ENCODE measurements around the gene PCDHGC4. TPM values are rescaled to one million over a fixed set of nuclear protein-coding genes. Genes with fewer than 3 reads are reported as not detected.
A peak's percentile ranks its signal among the peaks of the same experiment; 100 is the strongest.

PCDHGC4 gene
- total RNA-seq, 1 experiment from 2014 or later: 0.39 TPM

DNA sequence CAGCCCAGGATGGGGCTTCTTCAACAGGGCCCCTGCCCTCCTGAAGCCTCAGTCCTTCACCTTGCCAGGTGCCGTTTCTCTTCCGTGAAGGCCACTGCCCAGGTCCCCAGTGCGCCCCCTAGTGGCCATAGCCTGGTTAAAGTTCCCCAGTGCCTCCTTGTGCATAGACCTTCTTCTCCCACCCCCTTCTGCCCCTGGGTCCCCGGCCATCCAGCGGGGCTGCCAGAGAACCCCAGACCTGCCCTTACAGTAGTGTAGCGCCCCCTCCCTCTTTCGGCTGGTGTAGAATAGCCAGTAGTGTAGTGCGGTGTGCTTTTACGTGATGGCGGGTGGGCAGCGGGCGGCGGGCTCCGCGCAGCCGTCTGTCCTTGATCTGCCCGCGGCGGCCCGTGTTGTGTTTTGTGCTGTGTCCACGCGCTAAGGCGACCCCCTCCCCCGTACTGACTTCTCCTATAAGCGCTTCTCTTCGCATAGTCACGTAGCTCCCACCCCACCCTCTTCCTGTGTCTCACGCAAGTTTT, 27.6 kb downstream of the PCDHGC4 start:
- no peak overlapping the region for H3K27ac ChIP-seq
- peak in 1 of 2 experiments; percentile 72 for DNase-seq (ENCODE audit: low read depth in 1 of 2, low spot score in 2 of 2)
- peaks cover 44% of the 10 kb centered on the region for H3K36me3 ChIP-seq
- H3K9me3 ChIP-seq (replicated peaks): no peaks in the 10 kb centered on the region
- peaks cover 67% of the 10 kb centered on the region for H3K4me1 ChIP-seq (replicated peaks)
- no peak overlapping the region for H3K4me3 ChIP-seq
- H3K27me3 ChIP-seq (replicated peaks): no peaks in the 10 kb centered on the region

DNA sequence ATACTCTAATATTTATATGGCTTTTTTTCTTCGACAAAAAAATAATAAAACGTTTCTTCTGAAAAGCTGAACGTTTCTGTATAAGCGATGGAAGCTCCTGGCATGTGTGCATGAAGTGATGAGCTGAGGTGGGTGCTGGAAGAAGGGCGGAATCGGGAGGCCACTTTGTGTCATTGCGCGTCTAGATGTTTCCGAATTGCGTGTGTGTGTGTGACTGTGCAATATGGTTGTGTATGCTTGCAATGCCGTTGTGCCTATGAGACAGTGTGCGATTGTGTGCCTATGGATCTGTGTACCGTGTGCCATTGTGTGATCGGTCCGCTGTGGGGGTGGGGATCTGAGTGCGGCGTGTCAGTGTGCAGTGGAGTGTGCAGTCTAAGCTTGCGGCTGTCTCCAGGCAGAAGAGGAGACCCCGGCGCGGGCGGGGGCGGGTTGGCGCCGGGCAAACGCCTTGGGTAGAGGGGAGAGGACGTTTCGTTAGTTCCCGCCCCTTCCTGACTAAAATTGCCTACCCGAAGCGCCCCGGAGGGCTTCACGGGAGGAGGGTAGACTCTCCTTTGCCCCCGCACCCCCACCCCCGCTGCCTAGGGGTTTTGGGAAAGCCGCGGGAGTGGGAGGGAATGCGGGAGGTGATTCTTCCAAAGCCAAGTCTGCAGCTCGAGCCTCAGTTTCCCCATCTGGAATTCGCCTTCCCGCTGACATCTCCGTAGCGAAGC, 28.2 kb downstream of the PCDHGC4 start:
- H3K36me3 ChIP-seq: peaks cover 49% of the 10 kb centered on the region
- no peaks in the 10 kb centered on the region for H3K9me3 ChIP-seq (replicated peaks)
- H3K27ac ChIP-seq: peak overlapping the region; percentile 68
- H3K4me1 ChIP-seq (replicated peaks): peaks cover 60% of the 10 kb centered on the region
- peak overlapping the region; percentile 3 for H3K4me3 ChIP-seq
- no peak for DNase-seq (ENCODE audit: low read depth in 1 of 2, low spot score in 2 of 2)
- H3K27me3 ChIP-seq (replicated peaks): no peaks in the 10 kb centered on the region

DNA sequence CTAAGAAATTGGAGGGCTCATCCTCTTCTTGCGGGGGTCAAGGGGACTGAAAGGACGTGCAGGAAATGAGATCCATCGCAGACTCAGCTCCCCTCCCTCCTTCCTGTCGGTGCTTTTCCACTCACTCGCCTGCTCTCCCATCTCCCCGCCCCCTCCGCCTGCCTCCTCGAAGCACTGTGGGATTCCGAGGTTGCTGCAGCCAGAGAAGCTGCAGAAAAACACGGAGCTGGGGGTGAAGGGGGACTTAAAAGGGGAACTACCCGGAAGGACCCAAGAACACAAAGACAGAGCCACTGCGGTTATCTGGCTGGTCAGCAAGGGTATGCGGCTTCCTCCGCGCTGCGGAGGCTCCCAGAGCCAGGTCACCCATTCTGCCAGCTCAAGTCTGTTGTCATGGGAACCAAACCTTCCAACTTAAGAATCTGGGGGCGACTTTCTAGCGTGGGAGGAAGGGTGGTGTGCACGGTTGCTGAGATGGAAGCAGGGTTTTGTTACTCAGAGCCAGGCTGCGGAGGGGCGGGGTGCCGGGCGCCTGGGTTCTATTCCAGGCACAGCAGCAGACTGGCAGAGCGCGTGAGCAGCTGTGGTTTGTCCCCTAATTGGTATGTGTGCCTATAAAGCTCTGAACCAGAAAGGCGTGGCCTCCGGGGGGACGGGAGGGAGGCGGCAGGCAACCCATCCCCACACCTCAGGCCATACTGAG, 28.9 kb downstream of the PCDHGC4 start:
- Histone ChIP-seq H3K27me3 (replicated peaks) (no peaks in the 10 kb centered on the region), H3K36me3 (peaks cover 51% of the 10 kb centered on the region), H3K27ac (peak overlapping the region; percentile 68), H3K4me3 (peak overlapping the region; percentile 3), H3K4me1 (replicated peaks) (peaks cover 53% of the 10 kb centered on the region), H3K9me3 (replicated peaks) (no peaks in the 10 kb centered on the region)
- DNase-seq (ENCODE audit: low read depth in 1 of 2, low spot score in 2 of 2): peak; percentile 79 to 86

DNA sequence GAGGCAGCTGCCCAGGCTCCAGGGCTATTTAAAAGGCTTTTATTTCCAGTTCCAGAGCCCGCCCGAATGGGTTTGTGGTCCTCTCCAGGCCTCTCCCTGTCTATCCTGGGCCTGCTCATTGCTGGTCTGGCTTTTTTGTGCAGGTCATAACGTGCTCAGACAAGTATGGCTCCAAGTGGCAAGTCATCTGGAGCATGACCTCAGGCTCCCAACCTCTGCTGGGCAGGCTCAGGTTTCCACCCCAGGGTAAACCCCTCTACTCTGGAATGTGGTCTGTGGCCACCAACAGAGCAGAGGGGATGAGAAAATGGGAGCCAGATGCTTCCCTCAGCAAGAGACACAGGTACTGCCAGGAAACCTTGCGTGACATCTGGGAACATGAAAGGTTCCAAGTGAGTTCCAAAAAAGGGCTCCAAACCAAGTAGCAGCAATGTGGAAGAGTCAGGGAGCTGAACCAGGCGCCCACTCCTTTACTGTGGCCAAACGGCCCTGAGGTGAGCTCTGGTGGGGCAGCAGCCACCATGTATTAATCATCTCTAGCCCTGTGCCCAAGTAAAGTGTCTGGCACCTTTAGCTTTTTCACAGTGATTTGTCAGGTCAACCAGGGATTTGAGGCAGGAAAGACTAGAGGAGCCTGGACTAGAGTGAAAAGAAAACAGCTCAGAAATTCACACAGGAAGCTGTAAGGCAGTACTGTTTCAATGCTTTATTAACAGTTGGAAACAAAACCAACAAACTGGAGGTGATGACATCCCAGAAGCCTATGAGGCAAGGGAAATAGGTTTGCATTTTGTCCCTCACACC, 29.7 kb downstream of the PCDHGC4 start:
- peak overlapping the region; percentile 68 for H3K27ac ChIP-seq
- H3K36me3 ChIP-seq: peaks cover 55% of the 10 kb centered on the region
- DNase-seq (ENCODE audit: low read depth in 1 of 2, low spot score in 2 of 2): peak; percentile 84 to 86
- peaks cover 46% of the 10 kb centered on the region for H3K4me1 ChIP-seq (replicated peaks)
- H3K27me3 ChIP-seq (replicated peaks): no peaks in the 10 kb centered on the region
- H3K4me3 ChIP-seq: no peak overlapping the region
- H3K9me3 ChIP-seq (replicated peaks): no peaks in the 10 kb centered on the region

GRCh38 chr5:141515141-141515540, 30.3 kb downstream of the PCDHGC4 start:
- DNase-seq (ENCODE audit: low read depth in 1 of 2, low spot score in 2 of 2): peak in 1 of 2 experiments; percentile 34
- H3K4me1 ChIP-seq (replicated peaks): peaks cover 47% of the 10 kb centered on the region
- H3K27me3 ChIP-seq (replicated peaks): no peaks in the 10 kb centered on the region
- peak overlapping the region; percentile 68 for H3K27ac ChIP-seq
- no peak overlapping the region for H3K4me3 ChIP-seq
- no peaks in the 10 kb centered on the region for H3K9me3 ChIP-seq (replicated peaks)
- H3K36me3 ChIP-seq: peaks cover 58% of the 10 kb centered on the region

DNA sequence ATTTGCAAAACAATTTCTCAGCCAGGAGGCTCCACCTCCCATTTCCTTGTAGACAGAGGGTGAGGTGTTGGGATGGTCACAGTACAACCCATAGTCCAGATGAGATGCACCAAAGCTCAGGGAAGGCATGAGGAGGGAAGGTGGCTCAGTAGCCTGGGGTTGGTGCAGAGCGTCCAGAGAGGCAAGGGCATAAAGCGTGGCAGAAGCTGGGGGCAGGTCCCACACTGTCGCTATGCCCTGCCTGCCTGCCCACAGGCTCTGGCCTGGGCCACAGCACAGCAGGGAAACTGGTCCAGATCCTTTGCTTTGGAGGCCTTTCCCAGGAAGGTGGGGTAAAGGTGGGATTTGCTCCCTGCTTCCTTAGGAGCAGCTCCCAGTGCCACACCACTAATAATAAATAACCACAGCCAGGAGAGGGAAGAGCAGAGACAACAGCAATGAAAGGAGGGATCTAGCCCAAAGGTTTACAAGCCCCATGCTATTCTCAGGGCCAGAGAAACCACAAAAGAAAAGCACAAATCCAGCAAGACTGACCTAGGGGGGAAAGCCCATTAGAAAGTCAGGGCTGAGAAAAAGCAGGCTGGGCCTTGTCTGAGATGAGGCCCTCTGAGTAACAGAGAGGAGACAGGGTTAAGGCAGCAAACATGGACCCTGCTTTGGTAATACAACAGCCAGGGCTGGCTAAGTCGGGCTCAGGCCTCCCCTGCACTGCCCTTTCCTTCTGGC, 31.3 kb downstream of the PCDHGC4 start:
- DNase-seq (ENCODE audit: low read depth in 1 of 2, low spot score in 2 of 2): peak in 1 of 2 experiments; percentile 37
- Histone ChIP-seq H3K9me3 (replicated peaks) (no peaks in the 10 kb centered on the region), H3K36me3 (peaks cover 62% of the 10 kb centered on the region), H3K27me3 (replicated peaks) (no peaks in the 10 kb centered on the region), H3K27ac (no peak overlapping the region), H3K4me3 (no peak overlapping the region), H3K4me1 (replicated peaks) (peaks cover 56% of the 10 kb centered on the region)

- Histone ChIP-seq H3K9me3 (replicated peaks) (no peaks in the 10 kb centered on the region), H3K36me3 (peaks cover 58% of the 10 kb centered on the region), H3K4me1 (replicated peaks) (peaks cover 59% of the 10 kb centered on the region), H3K27ac (no peak overlapping the region), H3K27me3 (replicated peaks) (no peaks in the 10 kb centered on the region), H3K4me3 (no peak overlapping the region)
- DNase-seq (ENCODE audit: low read depth in 1 of 2, low spot score in 2 of 2): no peak
Observed at GRCh38 chr5:141516672-141517025, 31.8 kb downstream of the PCDHGC4 start.

DNA sequence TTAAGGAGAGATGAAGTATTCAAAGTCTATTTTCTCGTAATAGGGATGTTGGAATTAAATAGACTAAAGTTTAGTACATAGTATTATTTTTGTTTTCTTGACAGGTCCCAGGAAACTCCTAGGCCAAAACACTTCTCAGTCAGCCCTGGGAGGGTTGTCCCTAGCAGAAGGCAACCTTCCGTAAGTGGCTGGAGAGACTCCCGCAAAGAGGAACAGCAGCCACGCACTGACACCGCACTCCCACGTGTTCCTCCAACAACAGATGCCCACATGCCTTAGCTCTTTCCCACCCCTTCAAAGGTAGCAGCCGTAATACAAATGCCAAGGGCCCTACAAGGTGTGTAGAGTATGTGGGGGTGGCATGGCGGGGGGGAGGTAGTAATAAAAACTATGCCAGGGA, 32.5 kb downstream of the PCDHGC4 start:
- DNase-seq (ENCODE audit: low read depth in 1 of 2, low spot score in 2 of 2): no peak
- H3K36me3 ChIP-seq: peaks cover 51% of the 10 kb centered on the region
- no peaks in the 10 kb centered on the region for H3K9me3 ChIP-seq (replicated peaks)
- peaks cover 65% of the 10 kb centered on the region for H3K4me1 ChIP-seq (replicated peaks)
- no peak overlapping the region for H3K27ac ChIP-seq
- no peaks in the 10 kb centered on the region for H3K27me3 ChIP-seq (replicated peaks)
- H3K4me3 ChIP-seq: no peak overlapping the region

DNA sequence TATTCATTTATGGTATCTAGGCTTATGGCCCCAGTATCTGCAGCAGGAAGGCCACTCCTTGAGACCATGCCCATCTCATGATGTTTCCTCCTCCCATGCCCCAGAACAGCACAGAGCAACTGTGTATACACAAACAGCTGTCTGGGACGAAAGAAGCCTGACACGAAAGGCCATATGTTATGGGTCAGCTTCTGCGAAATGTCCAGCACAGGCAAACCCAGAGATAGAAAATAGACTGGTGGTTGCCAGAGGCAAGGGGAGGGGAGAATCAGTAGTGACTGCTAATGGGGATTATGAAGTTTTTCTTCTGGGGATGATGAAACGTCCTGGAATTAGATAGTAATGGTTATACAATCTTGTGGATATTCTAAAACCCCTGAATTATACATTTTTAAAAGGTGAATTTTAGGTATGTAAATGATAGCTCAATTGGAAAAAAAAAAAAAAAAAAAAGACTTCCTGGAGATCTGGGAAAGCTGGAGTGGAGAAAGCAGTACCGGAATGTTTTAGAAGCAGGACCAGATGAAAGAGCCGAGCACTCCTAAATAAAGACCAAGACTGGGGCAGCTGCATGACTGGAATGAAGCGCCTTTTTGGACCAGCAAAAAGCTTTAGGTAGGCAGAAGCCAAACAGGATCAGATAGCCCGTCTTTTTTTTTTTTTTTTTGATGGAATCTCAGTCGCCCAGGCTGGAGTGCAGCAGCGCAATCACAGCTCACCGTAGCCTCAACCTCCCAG, 33.2 kb downstream of the PCDHGC4 start:
- no peak for DNase-seq (ENCODE audit: low read depth in 1 of 2, low spot score in 2 of 2)
- Histone ChIP-seq H3K4me3 (no peak overlapping the region), H3K27me3 (replicated peaks) (no peaks in the 10 kb centered on the region), H3K4me1 (replicated peaks) (peaks cover 70% of the 10 kb centered on the region), H3K27ac (no peak overlapping the region), H3K36me3 (peaks cover 47% of the 10 kb centered on the region), H3K9me3 (replicated peaks) (no peaks in the 10 kb centered on the region)

- Histone ChIP-seq H3K9me3 (replicated peaks) (no peaks in the 10 kb centered on the region), H3K36me3 (peaks cover 47% of the 10 kb centered on the region), H3K4me1 (replicated peaks) (peaks cover 67% of the 10 kb centered on the region), H3K4me3 (no peak overlapping the region), H3K27ac (no peak overlapping the region), H3K27me3 (replicated peaks) (no peaks in the 10 kb centered on the region)
- no peak for DNase-seq (ENCODE audit: low read depth in 1 of 2, low spot score in 2 of 2)
Observed at GRCh38 chr5:141518618-141519015, 33.8 kb downstream of the PCDHGC4 start.

DNA sequence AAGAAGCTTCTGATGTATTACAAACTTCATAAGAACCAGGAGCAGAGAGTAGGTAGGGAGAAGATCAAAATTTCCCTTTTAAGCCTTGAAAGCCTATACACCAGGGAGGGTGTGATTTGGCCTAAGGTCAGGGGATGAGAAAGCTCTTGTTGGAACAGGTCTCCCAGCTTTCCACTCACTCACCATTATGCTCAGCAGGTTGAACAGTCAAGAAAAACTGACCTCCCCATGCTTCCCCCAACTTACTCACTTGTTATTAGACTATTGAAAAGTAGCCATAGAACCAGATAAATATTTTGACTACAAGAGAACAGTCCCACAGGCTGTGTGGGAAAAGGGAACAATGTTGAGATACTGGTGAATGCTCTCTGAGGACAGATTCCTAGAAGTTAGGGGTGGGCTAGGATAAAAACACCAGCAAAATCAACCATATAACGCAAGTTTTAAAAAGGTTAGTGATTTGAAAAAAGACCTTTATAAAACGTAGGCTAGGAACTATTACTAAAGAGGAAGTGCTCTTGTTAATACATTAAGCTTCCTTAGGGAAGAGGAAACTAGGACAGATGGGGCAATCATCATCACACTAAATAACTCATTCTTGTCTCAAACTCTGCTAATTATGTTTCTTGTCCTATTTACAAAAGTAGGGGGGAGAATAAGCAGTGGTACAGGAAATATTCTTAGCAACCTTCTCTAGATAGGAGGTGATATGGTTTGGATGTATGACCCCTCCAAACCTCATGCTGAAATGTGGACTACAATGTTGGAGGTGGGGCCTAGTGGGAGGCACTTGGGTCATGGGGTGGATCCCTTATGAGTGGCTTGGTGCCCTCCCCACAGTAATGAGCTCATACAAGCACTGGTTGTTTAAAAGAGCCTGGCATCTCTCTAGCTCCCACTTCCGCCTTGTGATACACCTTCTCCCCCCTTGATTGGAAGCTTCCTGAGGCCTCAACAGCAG, 35.1 kb downstream of the PCDHGC4 start:
- H3K27me3 ChIP-seq (replicated peaks): no peaks in the 10 kb centered on the region
- H3K4me3 ChIP-seq: no peak overlapping the region
- no peaks in the 10 kb centered on the region for H3K9me3 ChIP-seq (replicated peaks)
- no peak for DNase-seq (ENCODE audit: low read depth in 1 of 2, low spot score in 2 of 2)
- peaks cover 63% of the 10 kb centered on the region for H3K4me1 ChIP-seq (replicated peaks)
- H3K36me3 ChIP-seq: peaks cover 57% of the 10 kb centered on the region
- H3K27ac ChIP-seq: 0 out of 2 replicates have a peak overlapping the region, but pooled peaks have one; percentile 2

GRCh38 chr5:141521244-141521781, 36.5 kb downstream of the PCDHGC4 start:
- peaks cover 60% of the 10 kb centered on the region for H3K4me1 ChIP-seq (replicated peaks)
- no peaks in the 10 kb centered on the region for H3K27me3 ChIP-seq (replicated peaks)
- H3K36me3 ChIP-seq: peaks cover 61% of the 10 kb centered on the region
- H3K27ac ChIP-seq: peak overlapping the region; percentile 36
- DNase-seq (ENCODE audit: low read depth in 1 of 2, low spot score in 2 of 2): peak; percentile 94 to 99
- no peak overlapping the region for H3K4me3 ChIP-seq
- H3K9me3 ChIP-seq (replicated peaks): no peaks in the 10 kb centered on the region

Data from SJSA1 (cell line).